Ishikawa (cell line): Measurements from ENCODE around the gene SAPCD2.

ENCODE experiments used
- CEBPB ChIP-seq: IDR thresholded peaks from 2 replicates; pipeline ENCODE4 v1.6.1; 2012
- CREB1 ChIP-seq: IDR thresholded peaks from 2 replicates; pipeline ENCODE4 v1.6.1; 2012; ENCODE audit warnings: low read depth
- EGR1 ChIP-seq: IDR thresholded peaks from 2 replicates; pipeline ENCODE4 v1.6.1; 2012
- EP300 ChIP-seq: IDR thresholded peaks from 2 replicates; pipeline ENCODE4 v1.6.1; 2012; ENCODE audit warnings: borderline replicate concordance
- FOXM1 ChIP-seq: IDR thresholded peaks from 2 replicates; pipeline ENCODE4 v1.6.1; 2012; ENCODE audit warnings: low read depth, borderline replicate concordance
- NFIC ChIP-seq: IDR thresholded peaks from 2 replicates; pipeline ENCODE4 v1.6.1; 2012
- RAD21 ChIP-seq: IDR thresholded peaks from 2 replicates; pipeline ENCODE4 v1.6.1; 2012; ENCODE audit warnings: low read depth
- TAF1 ChIP-seq: IDR thresholded peaks from 2 replicates; pipeline ENCODE4 v1.6.1; 2012; ENCODE audit warnings: low read depth, mild to moderate bottlenecking
- TCF12 ChIP-seq: IDR thresholded peaks from 2 replicates; pipeline ENCODE4 v1.6.1; 2012; ENCODE audit warnings: low read depth
- TEAD4 ChIP-seq: IDR thresholded peaks from 2 replicates; pipeline ENCODE4 v1.6.1; 2012
- YY1 ChIP-seq: IDR thresholded peaks from 2 replicates; pipeline ENCODE4 v1.6.1; 2012; ENCODE audit warnings: low read depth
- ZBTB7A ChIP-seq: IDR thresholded peaks from 2 replicates; pipeline ENCODE4 v1.6.1; 2012; ENCODE audit warnings: low read depth
- TF ChIP-seq, protein P1 (sequence below): IDR thresholded peaks from 2 replicates; pipeline ENCODE4 v1.6.1; 2012
- TF ChIP-seq, protein P2 (sequence below): IDR thresholded peaks from 2 replicates; pipeline ENCODE4 v1.6.1; 2012; ENCODE audit warnings: low read depth, mild to moderate bottlenecking
- TF ChIP-seq, protein P3 (sequence below): IDR thresholded peaks from 2 replicates; pipeline ENCODE4 v1.6.1; 2012

The SAPCD2 gene

DNA sequence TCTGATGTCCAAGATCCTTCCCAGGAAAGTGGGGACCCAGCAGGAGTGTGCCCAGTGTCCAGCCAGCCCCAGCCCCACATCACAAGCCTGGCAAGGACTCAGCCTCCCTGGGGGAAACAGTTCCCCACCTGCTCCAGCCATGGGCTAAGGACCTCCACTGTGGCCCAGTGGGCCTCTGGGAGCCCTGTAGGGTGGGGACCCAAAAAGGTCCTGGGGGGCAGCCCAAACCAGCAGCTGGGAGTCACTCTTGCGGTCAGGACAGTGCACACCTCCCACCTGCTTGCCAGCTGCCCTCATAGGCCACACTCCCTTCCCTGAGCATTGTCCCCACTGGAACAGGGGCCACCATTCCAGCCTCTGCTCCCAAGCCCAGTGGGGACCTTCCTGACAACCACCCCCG is 44.0 kb downstream of the SAPCD2 start:
- TF ChIP-seq, protein P1, sequence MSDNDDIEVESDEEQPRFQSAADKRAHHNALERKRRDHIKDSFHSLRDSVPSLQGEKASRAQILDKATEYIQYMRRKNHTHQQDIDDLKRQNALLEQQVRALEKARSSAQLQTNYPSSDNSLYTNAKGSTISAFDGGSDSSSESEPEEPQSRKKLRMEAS = no peak
- TF ChIP-seq ZBTB7A = no peak
- TF ChIP-seq CEBPB = no peak
- no peak for TF ChIP-seq EGR1
- TF ChIP-seq, protein P2, sequence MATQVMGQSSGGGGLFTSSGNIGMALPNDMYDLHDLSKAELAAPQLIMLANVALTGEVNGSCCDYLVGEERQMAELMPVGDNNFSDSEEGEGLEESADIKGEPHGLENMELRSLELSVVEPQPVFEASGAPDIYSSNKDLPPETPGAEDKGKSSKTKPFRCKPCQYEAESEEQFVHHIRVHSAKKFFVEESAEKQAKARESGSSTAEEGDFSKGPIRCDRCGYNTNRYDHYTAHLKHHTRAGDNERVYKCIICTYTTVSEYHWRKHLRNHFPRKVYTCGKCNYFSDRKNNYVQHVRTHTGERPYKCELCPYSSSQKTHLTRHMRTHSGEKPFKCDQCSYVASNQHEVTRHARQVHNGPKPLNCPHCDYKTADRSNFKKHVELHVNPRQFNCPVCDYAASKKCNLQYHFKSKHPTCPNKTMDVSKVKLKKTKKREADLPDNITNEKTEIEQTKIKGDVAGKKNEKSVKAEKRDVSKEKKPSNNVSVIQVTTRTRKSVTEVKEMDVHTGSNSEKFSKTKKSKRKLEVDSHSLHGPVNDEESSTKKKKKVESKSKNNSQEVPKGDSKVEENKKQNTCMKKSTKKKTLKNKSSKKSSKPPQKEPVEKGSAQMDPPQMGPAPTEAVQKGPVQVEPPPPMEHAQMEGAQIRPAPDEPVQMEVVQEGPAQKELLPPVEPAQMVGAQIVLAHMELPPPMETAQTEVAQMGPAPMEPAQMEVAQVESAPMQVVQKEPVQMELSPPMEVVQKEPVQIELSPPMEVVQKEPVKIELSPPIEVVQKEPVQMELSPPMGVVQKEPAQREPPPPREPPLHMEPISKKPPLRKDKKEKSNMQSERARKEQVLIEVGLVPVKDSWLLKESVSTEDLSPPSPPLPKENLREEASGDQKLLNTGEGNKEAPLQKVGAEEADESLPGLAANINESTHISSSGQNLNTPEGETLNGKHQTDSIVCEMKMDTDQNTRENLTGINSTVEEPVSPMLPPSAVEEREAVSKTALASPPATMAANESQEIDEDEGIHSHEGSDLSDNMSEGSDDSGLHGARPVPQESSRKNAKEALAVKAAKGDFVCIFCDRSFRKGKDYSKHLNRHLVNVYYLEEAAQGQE = no peak
- no peak for TF ChIP-seq YY1
- TF ChIP-seq TAF1 = no peak
- no peak for TF ChIP-seq RAD21
- TF ChIP-seq, protein P3, sequence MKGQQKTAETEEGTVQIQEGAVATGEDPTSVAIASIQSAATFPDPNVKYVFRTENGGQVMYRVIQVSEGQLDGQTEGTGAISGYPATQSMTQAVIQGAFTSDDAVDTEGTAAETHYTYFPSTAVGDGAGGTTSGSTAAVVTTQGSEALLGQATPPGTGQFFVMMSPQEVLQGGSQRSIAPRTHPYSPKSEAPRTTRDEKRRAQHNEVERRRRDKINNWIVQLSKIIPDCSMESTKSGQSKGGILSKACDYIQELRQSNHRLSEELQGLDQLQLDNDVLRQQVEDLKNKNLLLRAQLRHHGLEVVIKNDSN = no peak
- TF ChIP-seq FOXM1 = no peak
- no peak for TF ChIP-seq TCF12
- no peak for TF ChIP-seq CREB1
- no peak for TF ChIP-seq TEAD4
- no peak for TF ChIP-seq NFIC
- TF ChIP-seq EP300 = no peak

DNA sequence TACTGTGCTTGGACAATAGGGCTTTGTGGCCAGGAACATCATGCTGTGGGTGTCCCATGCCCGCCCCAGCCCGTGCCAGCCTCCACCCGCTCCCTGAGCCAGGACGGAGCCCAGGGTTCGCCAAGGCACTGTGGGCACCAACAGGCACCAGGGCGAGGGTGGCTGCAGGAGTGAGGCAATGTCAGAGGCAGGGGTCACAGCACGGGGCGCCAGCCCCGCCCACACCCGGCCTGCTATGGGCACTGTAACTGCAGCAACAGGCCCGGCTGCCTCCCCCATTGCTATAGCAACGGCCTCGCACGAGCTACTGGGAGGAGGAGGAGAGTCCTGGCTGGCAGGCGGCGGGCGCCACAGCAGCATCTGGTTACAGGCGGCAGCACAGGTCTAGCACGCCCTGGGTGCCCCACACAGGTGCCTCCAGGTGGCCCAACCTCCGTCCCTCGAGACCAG is 44.8 kb downstream of the SAPCD2 start:
- no peak for TF ChIP-seq TEAD4
- TF ChIP-seq TCF12 = peak; percentile 53; the same call in 1 of the 2 replicates
- no peak for TF ChIP-seq FOXM1
- TF ChIP-seq, protein P1 = peak; percentile 85
- TF ChIP-seq CEBPB = peak; percentile 47; the same call in 1 of the 2 replicates
- TF ChIP-seq, protein P2 = no peak
- no peak for TF ChIP-seq NFIC
- peak; percentile 39; the same call in 1 of the 2 replicates for TF ChIP-seq RAD21
- peak; percentile 50; the same call in 1 of the 2 replicates for TF ChIP-seq EGR1
- TF ChIP-seq ZBTB7A = peak; percentile 26; the same call in 1 of the 2 replicates
- no peak for TF ChIP-seq EP300
- TF ChIP-seq TAF1 = no peak
- no peak for TF ChIP-seq CREB1
- TF ChIP-seq YY1 = no peak
- TF ChIP-seq, protein P3 = no peak

DNA sequence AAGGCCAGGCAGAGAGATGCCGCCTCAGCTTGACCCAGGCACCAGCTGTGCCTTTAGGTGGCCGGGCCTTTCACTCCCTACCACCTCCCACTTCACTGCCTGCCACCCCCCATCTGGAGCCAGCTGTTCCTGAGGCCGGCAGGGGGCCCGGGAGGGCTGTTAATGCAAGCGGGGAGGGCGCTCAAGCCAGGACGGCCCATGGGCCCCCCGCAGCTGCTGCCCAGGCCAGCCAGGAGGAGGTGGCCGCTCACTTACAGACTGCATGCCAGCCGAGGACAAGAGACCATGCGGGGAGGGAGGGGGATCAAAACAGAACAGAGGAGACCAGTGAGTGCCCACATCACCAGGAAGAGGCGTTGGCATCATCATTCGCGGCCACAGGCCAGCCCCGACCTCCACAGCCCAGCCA is 46.8 kb downstream of the SAPCD2 start:
- TF ChIP-seq, protein P3 = no peak
- TF ChIP-seq EP300 (no peak), YY1 (no peak), CEBPB (no peak), EGR1 (no peak), TEAD4 (no peak), TCF12 (no peak), ZBTB7A (no peak), NFIC (no peak), CREB1 (no peak), FOXM1 (no peak), RAD21 (no peak), TAF1 (no peak)

DNA sequence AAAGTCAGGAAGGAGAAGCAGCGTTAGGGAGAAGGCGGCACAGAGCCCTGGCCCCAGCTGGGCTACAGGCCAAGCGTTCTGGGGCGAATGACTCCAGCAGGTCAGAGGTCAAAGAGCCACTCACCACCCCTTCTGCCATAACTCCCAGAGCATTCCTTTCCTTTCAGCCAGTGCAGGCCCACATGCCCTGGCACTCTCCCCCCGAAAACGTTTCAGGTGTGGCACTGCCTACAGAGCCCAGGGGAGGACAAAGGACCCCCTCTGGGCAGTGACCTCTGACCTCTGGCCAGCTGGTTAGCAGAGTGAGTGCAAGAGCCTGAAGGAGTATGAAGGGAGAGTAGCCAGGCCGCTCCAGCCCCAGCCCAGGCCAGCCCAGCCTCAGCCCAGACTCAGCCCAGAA is 47.2 kb downstream of the SAPCD2 start:
- TF ChIP-seq CEBPB = no peak
- TF ChIP-seq, protein P1 = no peak
- TF ChIP-seq, protein P2 = no peak
- no peak for TF ChIP-seq EGR1
- TF ChIP-seq TEAD4 = no peak
- TF ChIP-seq TAF1 = no peak
